ENCODE results near the gene HS2ST1. TPM values are rescaled to one million over a fixed set of nuclear protein-coding genes. Genes with fewer than 3 reads are reported as not detected.
A peak's percentile ranks its signal among the peaks of the same experiment; 100 is the strongest.
"Not testable (repeated sequence)": the region's sequence is repeated elsewhere in the genome, so short reads cannot be mapped to it uniquely, and the experiment has no call there.

HS2ST1 gene
- total RNA-seq, 2 experiments from 2014 or later, result 16.9 to 20.4 TPM

DNA sequence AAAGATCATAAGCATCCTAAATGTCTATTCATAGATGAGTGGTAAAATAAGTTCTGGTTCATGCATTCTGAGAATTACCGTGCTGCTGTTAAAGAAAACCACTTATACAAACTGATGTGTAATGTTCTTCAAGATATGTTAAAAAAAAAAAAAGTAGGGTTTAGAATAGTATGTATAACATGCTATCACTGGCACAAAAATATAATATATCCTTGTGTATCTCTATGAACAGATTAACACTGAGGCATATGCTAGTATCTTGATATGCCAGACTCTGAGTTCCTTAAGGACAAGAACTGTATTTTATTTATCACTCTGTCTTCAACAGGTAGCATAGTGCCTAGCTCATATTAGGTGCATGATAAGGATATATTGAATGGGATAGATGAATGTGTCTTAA lies 108.9 kb downstream of the HS2ST1 start:
- Mint-ChIP-seq H3K4me3 (no peak overlapping the region), H3K27me3 (no peaks in the 10 kb centered on the region), H3K36me3 (ENCODE audit: low read depth) (no peaks in the 10 kb centered on the region), H3K27ac (no peak overlapping the region), H3K4me1 (no peaks in the 10 kb centered on the region), H3K9me3 (no peaks in the 10 kb centered on the region)
- no peak for DNase-seq
- POLR2A ChIA-PET, result no interaction called here
- CTCF ChIA-PET, result no interaction called here

DNA sequence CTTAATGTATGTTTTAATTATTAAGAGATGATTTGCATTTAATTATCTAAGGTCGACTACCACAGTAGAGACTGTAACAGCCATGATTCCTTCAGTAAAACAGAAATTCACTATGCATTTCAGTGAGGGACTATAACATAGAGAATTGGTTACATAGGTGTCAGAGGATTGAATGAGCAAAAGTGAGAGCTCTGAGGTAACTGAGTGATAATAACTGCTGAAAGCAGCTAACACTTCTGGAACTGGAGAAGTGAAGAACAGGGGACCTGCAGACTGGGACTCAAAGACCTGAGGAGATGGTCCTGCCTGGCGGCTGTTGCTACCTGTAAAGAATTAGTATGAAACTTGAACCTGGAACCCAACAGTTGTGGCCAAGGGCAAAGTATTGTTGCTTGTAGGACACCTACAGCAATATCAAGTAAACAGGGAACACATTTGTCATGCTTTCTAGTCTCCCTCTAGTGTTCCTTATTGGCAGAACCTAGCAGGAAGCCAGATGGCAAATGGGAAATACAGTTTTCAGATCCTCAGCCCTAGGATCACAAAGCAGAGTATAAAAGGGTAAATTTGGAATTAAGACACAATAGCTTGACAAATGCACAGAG lies 110.6 kb downstream of the HS2ST1 start:
- H3K36me3 Mint-ChIP-seq (ENCODE audit: low read depth), result no peaks in the 10 kb centered on the region
- no peaks in the 10 kb centered on the region for H3K27me3 Mint-ChIP-seq
- H3K9me3 Mint-ChIP-seq, result no peaks in the 10 kb centered on the region
- ChIA-PET CTCF (no interaction called here), POLR2A (no interaction called here)
- H3K27ac Mint-ChIP-seq, result no peak overlapping the region
- no peak overlapping the region for H3K4me3 Mint-ChIP-seq
- DNase-seq, result no peak
- no peaks in the 10 kb centered on the region for H3K4me1 Mint-ChIP-seq

DNA sequence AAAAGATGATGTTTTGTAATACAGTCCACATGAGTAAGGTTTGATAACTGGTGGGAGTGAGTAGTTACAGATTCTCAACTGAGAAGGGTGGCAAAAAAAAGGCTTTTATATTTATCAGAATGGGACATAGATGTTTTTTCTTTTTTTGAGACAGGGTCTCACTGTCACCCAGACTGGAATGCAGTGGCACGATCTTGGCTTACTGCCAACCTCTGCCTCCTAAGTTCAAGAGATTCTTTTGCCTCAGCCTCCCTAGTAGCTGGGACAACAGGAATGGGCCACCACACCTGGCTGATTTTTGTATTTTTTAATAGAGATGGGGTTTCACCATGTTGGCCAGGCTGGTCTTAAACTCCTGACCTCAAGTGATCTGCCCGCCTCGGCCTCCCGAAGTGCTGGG lies 113.1 kb downstream of the HS2ST1 start:
- DNase-seq; H3K27ac Mint-ChIP-seq; H3K27me3 Mint-ChIP-seq; H3K4me1 Mint-ChIP-seq; CTCF ChIA-PET; H3K4me3 Mint-ChIP-seq; H3K36me3 Mint-ChIP-seq (ENCODE audit: low read depth); POLR2A ChIA-PET; H3K9me3 Mint-ChIP-seq: not testable (repeated sequence)

GRCh38 chr1:87028576-87028975 lies 114.1 kb downstream of the HS2ST1 start:
- no peak overlapping the region for H3K4me3 Mint-ChIP-seq
- no peaks in the 10 kb centered on the region for H3K27me3 Mint-ChIP-seq
- no peaks in the 10 kb centered on the region for H3K36me3 Mint-ChIP-seq (ENCODE audit: low read depth)
- H3K4me1 Mint-ChIP-seq, result no peaks in the 10 kb centered on the region
- H3K9me3 Mint-ChIP-seq, result no peaks in the 10 kb centered on the region
- CTCF ChIA-PET, result no interaction called here
- H3K27ac Mint-ChIP-seq, result no peak overlapping the region
- POLR2A ChIA-PET, result no interaction called here
- DNase-seq, result no peak

GRCh38 chr1:87030740-87031690 lies 116.6 kb downstream of the HS2ST1 start:
- Mint-ChIP-seq H3K36me3 (ENCODE audit: low read depth) (no peaks in the 10 kb centered on the region), H3K27ac (no peak overlapping the region), H3K4me1 (no peaks in the 10 kb centered on the region), H3K4me3 (no peak overlapping the region), H3K9me3 (no peaks in the 10 kb centered on the region), H3K27me3 (no peaks in the 10 kb centered on the region)
- POLR2A ChIA-PET, result no interaction called here
- no peak for DNase-seq
- CTCF ChIA-PET, result no interaction called here

- H3K27me3 Mint-ChIP-seq, result no peaks in the 10 kb centered on the region
- no peaks in the 10 kb centered on the region for H3K9me3 Mint-ChIP-seq
- H3K4me3 Mint-ChIP-seq, result no peak overlapping the region
- no peak overlapping the region for H3K27ac Mint-ChIP-seq
- no peaks in the 10 kb centered on the region for H3K4me1 Mint-ChIP-seq
- POLR2A ChIA-PET, result no interaction called here
- H3K36me3 Mint-ChIP-seq (ENCODE audit: low read depth), result no peaks in the 10 kb centered on the region
- CTCF ChIA-PET, result interaction anchor here (0.6 to 1.3 kb wide), 2 partner anchors 24 to 199 kb away, joined by 3 read pairs; no protein-coding TSS in a partner anchor
- no peak for DNase-seq
Observed at GRCh38 chr1:87034351-87034750, 119.9 kb downstream of the HS2ST1 start.

- ChIA-PET CTCF (no interaction called here), POLR2A (no interaction called here)
- Mint-ChIP-seq H3K27me3 (no peaks in the 10 kb centered on the region), H3K4me3 (no peak overlapping the region), H3K36me3 (ENCODE audit: low read depth) (no peaks in the 10 kb centered on the region), H3K4me1 (peaks cover 3% of the 10 kb centered on the region), H3K27ac (no peak overlapping the region), H3K9me3 (no peaks in the 10 kb centered on the region)
- no peak for DNase-seq
Observed at GRCh38 chr1:87039096-87039495, 124.7 kb downstream of the HS2ST1 start.

DNA sequence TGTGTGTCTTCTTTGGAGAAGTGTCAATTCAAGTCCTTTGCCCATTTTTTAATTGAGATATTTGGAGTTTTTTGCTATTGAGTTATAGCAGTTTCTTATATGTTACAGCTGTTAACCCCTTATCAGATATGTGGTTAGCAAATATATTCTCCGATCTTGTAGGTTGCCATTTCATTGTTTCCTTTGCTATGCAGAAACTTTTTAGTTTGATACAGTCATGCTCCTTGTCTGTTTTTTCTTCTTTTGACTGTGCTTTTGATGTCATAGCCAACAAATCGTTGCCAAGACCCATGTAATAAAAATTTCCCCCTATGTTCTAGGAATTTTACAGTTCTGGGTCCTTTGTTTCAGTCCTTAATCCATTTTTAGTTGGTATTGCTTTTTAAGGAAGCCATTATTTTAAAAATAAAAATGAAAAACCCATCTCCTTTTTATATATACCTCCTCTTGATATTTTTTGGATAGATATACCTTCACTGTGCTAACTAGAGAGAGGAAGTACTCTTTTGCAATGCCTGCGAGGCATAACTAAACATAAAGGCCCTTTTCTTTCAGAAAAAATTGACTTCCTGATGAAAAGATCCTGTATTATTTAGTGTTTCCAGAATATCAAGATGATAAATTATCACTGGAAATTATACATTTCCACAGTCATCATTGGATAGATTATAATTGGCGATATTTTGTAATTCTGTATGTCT lies 127.8 kb downstream of the HS2ST1 start:
- Mint-ChIP-seq H3K27me3 (no peaks in the 10 kb centered on the region), H3K4me1 (peaks cover 23% of the 10 kb centered on the region), H3K4me3 (no peak overlapping the region), H3K27ac (no peak overlapping the region), H3K9me3 (peaks cover 4% of the 10 kb centered on the region), H3K36me3 (ENCODE audit: low read depth) (peaks cover 3% of the 10 kb centered on the region)
- ChIA-PET POLR2A (no interaction called here), CTCF (no interaction called here)
- DNase-seq, result no peak

GRCh38 chr1:87044424-87044823 lies 130.0 kb downstream of the HS2ST1 start:
- DNase-seq, result no peak
- peaks cover 23% of the 10 kb centered on the region for H3K4me1 Mint-ChIP-seq
- no peak overlapping the region for H3K4me3 Mint-ChIP-seq
- ChIA-PET POLR2A (interaction anchor here (0.9 to 2.7 kb wide), 4 partner anchors 20 to 360 kb away, joined by 3 to 12 read pairs (median 3); partner anchors contain the start of genes HS2ST1, SELENOF and SH3GLB1), CTCF (interaction anchor here (0.9 to 1.5 kb wide), 2 partner anchors 130 to 571 kb away, joined by 3 read pairs; partner anchors contain the start of genes HS2ST1 and SELENOF)
- H3K27ac Mint-ChIP-seq, result no peak overlapping the region
- H3K27me3 Mint-ChIP-seq, result no peaks in the 10 kb centered on the region
- H3K9me3 Mint-ChIP-seq, result peaks cover 13% of the 10 kb centered on the region
- peaks cover 5% of the 10 kb centered on the region for H3K36me3 Mint-ChIP-seq (ENCODE audit: low read depth)

DNA sequence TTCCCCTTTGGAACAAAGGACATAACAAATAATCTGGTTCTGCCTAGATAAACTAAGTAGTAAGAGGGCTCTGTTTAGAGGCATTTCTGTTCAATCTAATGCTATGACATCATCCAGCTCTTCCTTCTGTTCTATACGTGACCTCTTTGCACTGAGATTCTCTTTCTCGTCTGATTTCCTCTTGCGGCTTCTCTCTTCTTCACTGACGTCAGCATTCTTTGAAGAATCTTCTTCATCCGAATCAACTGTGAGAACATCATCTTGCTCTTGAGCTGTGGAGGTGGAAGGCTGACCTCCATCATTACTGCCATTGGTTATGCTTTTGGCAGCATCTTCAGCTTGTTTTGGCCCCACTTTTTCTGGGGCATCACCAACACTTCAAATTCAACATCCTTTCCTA lies 130.4 kb downstream of the HS2ST1 start:
- no peak overlapping the region for H3K4me3 Mint-ChIP-seq
- H3K27ac Mint-ChIP-seq, result peak overlapping the region; percentile 7
- CTCF ChIA-PET, result interaction anchor here (0.9 to 1.5 kb wide), 2 partner anchors 131 to 571 kb away, joined by 3 read pairs; partner anchors contain the start of genes HS2ST1 and SELENOF
- peaks cover 5% of the 10 kb centered on the region for H3K36me3 Mint-ChIP-seq (ENCODE audit: low read depth)
- H3K9me3 Mint-ChIP-seq, result peaks cover 13% of the 10 kb centered on the region
- peak; percentile 24 for DNase-seq
- POLR2A ChIA-PET, result interaction anchor here (0.9 to 2.7 kb wide), 4 partner anchors 20 to 359 kb away, joined by 3 to 12 read pairs (median 3); partner anchors contain the start of genes HS2ST1, SELENOF and SH3GLB1
- peaks cover 23% of the 10 kb centered on the region for H3K4me1 Mint-ChIP-seq
- H3K27me3 Mint-ChIP-seq, result no peaks in the 10 kb centered on the region

DNA sequence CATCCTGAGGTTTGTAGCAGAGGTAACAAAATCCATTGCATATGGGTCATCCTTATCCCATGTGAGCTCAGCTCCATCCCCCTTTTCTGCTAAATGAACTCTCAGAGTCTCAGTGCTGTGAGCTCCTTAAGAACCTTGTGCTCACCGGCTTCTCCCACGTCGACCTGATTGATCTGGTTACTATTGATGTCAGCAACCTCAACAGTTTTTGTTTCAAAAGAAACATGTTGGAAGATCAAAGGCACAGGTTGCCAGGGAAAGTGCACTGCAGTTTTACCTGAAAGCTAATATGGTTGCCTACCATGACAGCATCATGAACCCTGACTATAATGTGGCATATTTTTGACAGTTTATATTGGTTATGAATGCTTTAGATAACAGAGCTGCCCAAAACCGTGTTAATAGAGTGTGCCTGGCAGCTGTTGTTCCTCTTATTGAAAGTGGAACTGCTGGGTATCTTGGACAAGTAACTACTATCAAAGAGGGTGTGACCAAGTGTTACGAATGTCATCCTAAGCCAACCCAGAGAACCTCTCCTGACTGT lies 131.4 kb downstream of the HS2ST1 start:
- Mint-ChIP-seq H3K27ac (peak overlapping the region; percentile 46), H3K27me3 (no peaks in the 10 kb centered on the region), H3K9me3 (peaks cover 13% of the 10 kb centered on the region), H3K36me3 (ENCODE audit: low read depth) (peaks cover 5% of the 10 kb centered on the region), H3K4me3 (no peak overlapping the region), H3K4me1 (peaks cover 23% of the 10 kb centered on the region)
- ChIA-PET CTCF (no interaction called here), POLR2A (interaction anchor here (2.7 kb wide), 1 partner anchor 132 kb away, joined by 12 read pairs; the partner anchor contains the start of genes HS2ST1 and SELENOF)
- DNase-seq, result peak; percentile 29

DNA sequence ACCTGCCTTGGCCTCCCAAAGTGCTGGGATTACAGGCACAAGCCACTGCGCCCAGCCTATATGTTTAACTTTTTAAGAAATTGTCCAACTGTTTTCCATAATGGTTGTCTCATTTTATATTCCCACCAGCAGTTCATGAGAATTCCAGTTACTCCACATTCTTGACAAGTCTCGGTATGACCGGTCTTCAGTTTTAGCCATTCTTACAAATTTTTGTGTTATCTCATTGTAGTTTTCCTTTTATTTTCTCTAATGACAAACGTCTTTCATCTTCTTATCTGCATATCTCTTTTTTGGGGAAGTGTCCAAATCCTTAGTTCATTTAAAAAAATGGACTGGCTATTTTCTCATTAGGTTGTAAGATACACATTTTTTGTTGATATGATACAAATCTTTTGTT lies 132.5 kb downstream of the HS2ST1 start:
- peaks cover 5% of the 10 kb centered on the region for H3K36me3 Mint-ChIP-seq (ENCODE audit: low read depth)
- H3K27me3 Mint-ChIP-seq, result no peaks in the 10 kb centered on the region
- H3K27ac Mint-ChIP-seq, result no peak overlapping the region
- peaks cover 22% of the 10 kb centered on the region for H3K4me1 Mint-ChIP-seq
- ChIA-PET CTCF (no interaction called here), POLR2A (no interaction called here)
- H3K4me3 Mint-ChIP-seq, result no peak overlapping the region
- H3K9me3 Mint-ChIP-seq, result peaks cover 13% of the 10 kb centered on the region
- DNase-seq, result no peak

DNA sequence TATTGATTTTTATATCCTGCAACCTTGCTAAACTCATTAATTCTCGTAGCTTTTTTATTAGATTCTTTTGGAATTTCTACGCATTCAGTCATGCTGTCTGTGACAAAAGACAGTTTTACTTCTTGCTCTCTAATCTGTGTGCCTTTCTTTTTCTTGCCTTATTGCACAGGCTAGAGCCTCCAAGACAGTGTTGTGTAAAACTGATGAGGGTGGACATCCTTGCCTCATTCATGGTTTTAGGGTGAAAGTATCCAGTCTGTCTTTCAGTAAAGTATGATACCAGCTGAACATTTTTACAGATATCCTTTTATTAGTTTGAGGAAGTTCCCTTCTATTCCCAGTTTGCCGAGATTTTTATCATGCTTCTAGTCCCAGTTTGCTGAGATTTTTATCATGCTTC lies 133.8 kb downstream of the HS2ST1 start:
- Mint-ChIP-seq H3K27me3 (no peaks in the 10 kb centered on the region), H3K27ac (no peak overlapping the region), H3K4me3 (no peak overlapping the region), H3K36me3 (ENCODE audit: low read depth) (peaks cover 5% of the 10 kb centered on the region), H3K4me1 (peaks cover 20% of the 10 kb centered on the region), H3K9me3 (peaks cover 13% of the 10 kb centered on the region)
- CTCF ChIA-PET, result no interaction called here
- POLR2A ChIA-PET, result no interaction called here
- no peak for DNase-seq

All from activated CD4-positive, alpha-beta memory T cell treated with anti-CD3 and anti-CD28 coated beads, Interleukin-2, amount 10 ng/mL, durations not matched to agents 7 days and 5 days (primary cell).